ENCODE measurements around the gene SPP1.
"Not testable (repeated sequence)": the region's sequence is repeated elsewhere in the genome, so short reads cannot be mapped to it uniquely, and the experiment has no call there.

The SPP1 gene

DNA sequence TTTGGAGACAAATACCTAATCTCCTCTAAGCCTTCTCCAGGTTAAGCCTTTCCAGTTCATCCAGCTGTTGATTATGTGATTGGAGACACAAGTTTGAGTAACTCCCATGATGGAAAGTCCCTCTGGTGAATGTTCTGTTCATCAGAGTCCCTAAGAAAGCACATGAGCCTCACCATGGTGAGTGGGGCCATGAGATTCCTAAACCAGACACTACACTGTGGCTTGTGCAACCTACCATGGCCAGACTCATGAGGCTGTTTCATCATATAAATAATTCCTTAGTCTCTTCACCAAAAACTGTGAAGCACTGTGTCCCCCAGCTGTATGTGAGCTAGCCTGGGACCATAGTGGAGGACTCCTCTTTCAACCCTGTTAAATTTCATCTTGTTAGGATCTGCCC, 46.3 kb downstream of the SPP1 start:
- no peak for DNase-seq (ENCODE audit: low read depth in 4 of 4, low spot score in 1 of 4)

DNA sequence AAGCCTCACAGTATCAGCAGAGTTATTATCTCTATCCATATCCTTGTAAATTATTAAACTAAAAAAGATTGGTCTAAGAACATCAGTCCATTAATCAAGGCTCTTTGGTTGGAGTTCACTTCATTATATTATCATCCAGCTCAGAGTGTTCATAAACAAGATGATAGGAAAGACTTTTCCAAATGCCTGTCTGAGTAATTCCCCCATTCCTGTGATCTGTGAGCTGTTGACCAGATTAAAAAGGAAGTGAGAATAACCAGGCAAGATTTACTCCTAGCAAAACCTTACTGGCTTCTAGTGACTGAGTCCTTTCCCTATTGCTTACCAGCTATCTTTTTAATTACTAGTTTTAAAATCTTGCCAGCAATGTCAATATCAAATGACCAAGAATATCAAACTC, 46.8 kb downstream of the SPP1 start:
- no peak for DNase-seq (ENCODE audit: low read depth in 4 of 4, low spot score in 1 of 4)

DNA sequence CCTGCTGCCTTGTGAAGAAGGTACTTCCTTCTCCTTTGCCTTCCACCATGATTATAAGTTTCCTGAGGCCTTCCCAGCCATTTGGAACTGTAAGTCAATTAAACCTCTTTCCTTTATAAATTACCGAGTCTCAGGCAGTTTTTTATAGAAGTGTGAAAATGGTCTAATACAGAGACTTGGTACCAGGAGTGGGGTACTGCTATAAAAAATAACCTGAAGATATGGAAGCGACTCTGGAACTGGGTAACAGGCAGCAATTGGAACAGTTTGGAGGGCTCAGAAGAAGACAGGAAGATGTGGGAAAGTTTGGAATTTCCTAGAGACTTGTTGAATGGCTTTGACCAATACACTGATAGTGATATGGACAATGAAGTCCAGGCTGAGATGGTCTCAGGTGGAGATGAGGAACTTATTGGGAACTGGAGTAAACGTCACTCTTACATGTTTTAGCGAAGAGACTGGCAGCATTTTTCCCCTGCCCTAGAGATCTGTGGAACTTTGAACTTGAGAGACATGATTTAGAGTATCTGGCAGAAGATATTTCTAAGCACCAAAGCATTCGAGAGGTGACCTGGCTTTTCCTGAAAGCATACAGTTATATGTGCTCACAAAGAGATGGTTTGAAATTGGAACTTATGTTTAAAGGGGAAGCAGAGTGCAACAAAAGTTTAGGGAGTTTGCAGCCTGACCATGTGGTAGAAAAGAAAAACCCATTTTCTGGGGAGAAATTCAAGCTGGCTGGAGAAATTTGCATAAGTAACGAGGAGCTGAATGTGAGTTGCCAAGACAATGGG, 50.6 kb downstream of the SPP1 start:
- DNase-seq (ENCODE audit: low read depth in 4 of 4, low spot score in 1 of 4), result not testable (repeated sequence)

DNA sequence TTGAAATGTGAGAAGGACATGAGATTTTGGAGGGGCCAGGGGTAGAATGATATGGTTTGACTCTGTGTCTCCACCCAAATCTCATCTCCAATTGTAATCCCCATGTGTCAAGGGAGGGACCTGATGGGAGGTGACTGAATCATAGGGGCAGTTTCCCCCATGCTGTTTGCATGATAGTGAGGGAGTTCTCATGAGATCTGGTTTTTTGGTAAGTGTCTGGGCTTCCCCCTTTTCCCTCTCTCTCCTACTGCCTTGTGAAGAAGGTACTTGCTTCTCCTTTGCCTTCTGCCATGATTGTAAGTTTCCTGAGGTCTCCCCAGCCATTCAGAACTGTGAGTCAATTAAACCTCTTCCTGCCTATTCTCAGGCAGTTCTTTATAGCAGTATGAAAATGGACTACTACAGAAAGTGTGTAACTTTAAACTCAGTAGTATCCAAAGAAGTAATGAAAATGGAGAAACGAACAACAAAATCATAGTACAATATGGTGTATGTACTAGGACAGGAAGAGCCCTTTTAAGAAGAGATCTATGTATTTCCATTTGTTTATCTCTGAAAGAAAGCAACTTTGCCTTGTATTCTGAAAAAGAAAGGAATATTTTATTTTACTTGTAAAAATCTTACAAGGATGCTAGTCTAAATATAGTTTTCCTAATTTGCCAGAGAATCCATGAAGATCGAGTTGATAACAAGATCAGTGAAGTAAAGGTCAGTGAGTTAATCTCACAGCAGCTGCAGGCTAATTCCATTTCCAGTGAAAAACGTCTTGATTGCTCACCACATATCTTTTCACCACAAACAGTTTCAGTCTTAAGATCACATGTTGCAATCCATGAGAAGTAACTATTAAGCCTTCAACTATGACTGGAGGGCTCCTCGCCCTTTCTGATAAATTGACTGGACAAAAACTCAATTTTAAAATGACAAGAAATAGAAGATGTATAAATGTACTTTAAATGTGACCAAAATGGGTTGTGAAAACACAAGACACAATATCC, 52.4 kb downstream of the SPP1 start:
- no peak for DNase-seq (ENCODE audit: low read depth in 4 of 4, low spot score in 1 of 4)

DNA sequence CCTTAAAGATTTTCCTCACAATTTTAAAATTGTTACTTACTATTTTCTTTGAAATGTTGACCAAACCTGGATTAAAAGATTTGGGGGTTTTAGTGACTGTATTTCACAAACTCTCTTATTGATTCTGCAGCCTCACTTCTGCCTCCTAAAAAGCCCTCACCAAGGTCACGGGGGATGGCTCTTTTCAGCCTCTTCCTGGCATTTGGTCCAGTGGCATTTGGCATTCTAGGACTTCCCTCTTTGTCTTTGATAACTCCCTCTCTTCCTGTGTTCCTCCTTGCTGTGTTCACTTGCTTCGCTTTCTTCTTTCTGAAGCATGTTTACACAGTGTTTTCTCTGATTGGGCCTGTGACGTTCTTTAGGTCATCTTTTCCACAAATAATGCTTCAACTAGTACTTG, 53.4 kb downstream of the SPP1 start:
- no peak for DNase-seq (ENCODE audit: low read depth in 4 of 4, low spot score in 1 of 4)

DNA sequence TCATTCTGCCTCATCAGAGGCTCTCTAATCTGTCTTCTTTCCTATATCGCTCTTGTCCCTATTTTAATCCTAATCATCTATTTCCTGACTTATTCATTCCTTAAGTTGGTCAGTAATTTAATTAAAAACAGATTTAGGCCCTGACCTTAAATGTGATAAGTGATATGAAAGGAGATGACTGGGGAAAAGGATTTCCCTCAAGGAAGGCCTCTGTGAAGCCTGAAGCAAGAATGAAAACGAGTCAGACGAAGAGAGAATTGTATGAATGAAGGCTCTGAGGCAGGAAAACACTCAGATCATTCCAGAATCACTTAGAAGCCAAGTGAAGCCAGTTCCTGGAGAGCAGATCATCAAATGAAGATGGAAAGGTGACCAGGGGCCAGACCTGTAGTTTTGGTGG, 54.0 kb downstream of the SPP1 start:
- no peak for DNase-seq (ENCODE audit: low read depth in 4 of 4, low spot score in 1 of 4)

DNA sequence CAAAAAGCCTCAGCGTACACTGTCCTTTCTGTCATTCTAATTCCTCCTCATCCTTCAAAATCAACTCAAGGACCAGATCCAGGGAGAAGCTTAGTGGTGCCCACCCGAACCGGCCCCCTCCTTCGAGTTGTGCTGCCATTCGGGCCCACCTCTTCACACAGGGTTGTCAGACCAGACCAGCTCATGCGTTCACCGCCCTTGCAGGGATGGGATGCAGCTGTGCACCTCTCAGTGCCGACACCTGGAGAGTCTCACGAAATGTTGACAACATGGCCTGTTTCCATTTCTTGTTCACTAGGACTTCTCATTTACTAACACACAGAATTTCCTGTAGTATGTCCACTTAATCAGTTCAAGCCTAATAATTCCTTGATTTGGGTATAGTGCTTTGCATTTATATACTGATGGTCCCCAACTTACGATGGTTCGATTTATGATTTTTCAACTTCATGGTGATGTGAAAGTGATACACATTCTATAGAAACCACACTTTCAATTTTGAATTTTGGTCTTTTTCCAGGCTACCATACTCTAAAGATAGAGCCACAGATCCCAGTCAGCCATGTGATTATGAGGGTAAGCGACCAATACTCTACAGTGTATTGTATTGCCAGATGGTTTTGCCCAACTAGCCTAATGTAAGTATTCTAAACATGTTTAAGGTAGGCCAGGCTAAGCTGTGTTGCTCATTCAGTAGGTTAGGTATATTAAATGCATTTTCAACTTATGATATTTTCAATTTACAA, 55.2 kb downstream of the SPP1 start:
- DNase-seq (ENCODE audit: low read depth in 4 of 4, low spot score in 1 of 4), result no peak
